HCT116 (cell line): ENCODE data around the gene ZNF800. TPM values are rescaled to one million over a fixed set of nuclear protein-coding genes. Genes with fewer than 3 reads are reported as not detected.

Source experiments
- ATAC-seq: fragments of 200-7000 bp; cut with Tn5 transposase; 2 replicates; pipeline ENCODE4 v1.9.1; 2020; ENCODE audit warnings: mild to moderate bottlenecking, moderate library complexity
- BruUV-seq: library from RNA; stranded (reverse); fragments of 400-500 nt; replicated peaks from 2 replicates; lab custom pipeline; 2021; lab: Mats Ljungman, UMichigan
- CTCF ChIA-PET: fragments of 300-600 bp; sonication (Branson Sonifier 250); formaldehyde crosslinking; loops from one replicate; lab custom pipeline; 2021; ENCODE audit warnings: antibody characterized with exemption; lab: Charles Lee
- POLR2A ChIA-PET: fragments of 300-600, 350-600 bp; sonication (Branson Sonifier 250); formaldehyde crosslinking; loops from one replicate; lab custom pipeline; 2021; ENCODE audit warnings: antibody characterized with exemption; lab: Charles Lee
- RAD21 ChIA-PET, 2 experiments: fragments of 300-600 bp; sonication (Branson Sonifier 250); formaldehyde crosslinking; loops; one replicate each; lab custom pipeline; 2023; ENCODE audit warnings: low total read pairs in 2 of 2; ENCODE audit not compliant: uncharacterized antibody in 2 of 2, unreplicated experiment in 2 of 2, low non-redundant PET in 1 of 2; lab: Charles Lee
- DNase-seq: peaks from one replicate; pipeline ENCODE4 v3.0.0-alpha.2; 2010; ENCODE audit warnings: low read depth, low spot score
- H2AFZ ChIP-seq: fragments of 200-600 bp; shearing (Covaris generic), sonication (generic); 2 replicates; pipeline ENCODE4 v1.6.1; 2017; ENCODE audit warnings: low read depth, mixed run types, mixed read lengths, antibody characterized with exemption, low read length; ENCODE audit not compliant: poor library complexity, severe bottlenecking
- H3K27ac ChIP-seq: 2 replicates; pipeline ENCODE4 v1.5.1; 2012; ENCODE audit warnings: low read depth, low read length
- H3K27me3 ChIP-seq: fragments of 200-600 bp; sonication (generic); 2 replicates; pipeline ENCODE4 v1.6.1; 2016; ENCODE audit warnings: mixed run types, low read length, mixed read lengths; ENCODE audit not compliant: insufficient read depth
- H3K36me3 ChIP-seq, 2 experiments: fragments of 200-500 bp in 1 of 2; fragments of 200-600 bp in 1 of 2; sonication (Bioruptor generic) in 1 of 2; sonication (generic) in 1 of 2; 2 replicates each; pipeline versions ENCODE4 v1.5.1 to v1.6.1; 2014 to 2016; ENCODE audit warnings: low read length in 2 of 2, inconsistent platforms in 1 of 2, mixed read lengths in 1 of 2, mixed run types in 1 of 2; ENCODE audit not compliant: insufficient read depth in 2 of 2, control insufficient read depth in 1 of 2
- H3K4me1 ChIP-seq, 2 experiments: fragments of 200-600 bp in 1 of 2; sonication (generic) in 1 of 2; 2 replicates each; pipeline versions ENCODE4 v1.5.1 to v1.6.1; 2012 to 2017; ENCODE audit warnings: low read length in 2 of 2, inconsistent platforms in 1 of 2, mild to moderate bottlenecking in 1 of 2, mixed read lengths in 1 of 2, mixed run types in 1 of 2, moderate library complexity in 1 of 2; ENCODE audit not compliant: insufficient read depth in 2 of 2, control insufficient read depth in 1 of 2
- H3K4me2 ChIP-seq: fragments of 200-600 bp; sonication (generic); 2 replicates; pipeline ENCODE4 v1.6.1; 2017; ENCODE audit warnings: mixed run types, low read length, mixed read lengths
- H3K4me3 ChIP-seq, 2 experiments: fragments of 200-600 bp in 1 of 2; sonication (generic) in 1 of 2; replicated peaks in 1 of 2; 2 replicates each; pipeline ENCODE4 v1.5.1; 2011 to 2016; ENCODE audit warnings: low read length in 2 of 2, control low read depth in 1 of 2, low read depth in 1 of 2, mild to moderate bottlenecking in 1 of 2, mixed read lengths in 1 of 2, mixed run types in 1 of 2
- H3K79me2 ChIP-seq: fragments of 200-600 bp; sonication (generic); 2 replicates; pipeline ENCODE4 v1.6.1; 2017; ENCODE audit warnings: mild to moderate bottlenecking, mixed run types, low read length, moderate library complexity, mixed read lengths; ENCODE audit not compliant: insufficient read depth
- H3K9ac ChIP-seq: fragments of 200-600 bp; sonication (generic); 2 replicates; pipeline ENCODE4 v1.6.1; 2016; ENCODE audit warnings: low read length, mixed read lengths
- H3K9me2 ChIP-seq: fragments of 200-600 bp; sonication (generic), shearing (Covaris generic); 2 replicates; pipeline ENCODE4 v1.6.1; 2017; ENCODE audit warnings: mixed run types, mild to moderate bottlenecking, moderate library complexity; ENCODE audit not compliant: insufficient read depth
- H3K9me3 ChIP-seq, 2 experiments: fragments of 200-500 bp in 1 of 2; fragments of 200-600 bp in 1 of 2; sonication (Bioruptor generic) in 1 of 2; sonication (generic) in 1 of 2; 2 replicates each; pipeline ENCODE4 v1.6.1; 2014 to 2017; ENCODE audit warnings: low read length in 2 of 2, mixed read lengths in 2 of 2, inconsistent platforms in 1 of 2, low read depth in 1 of 2, mild to moderate bottlenecking in 1 of 2, mixed run types in 1 of 2, moderate library complexity in 1 of 2; ENCODE audit not compliant: control insufficient read depth in 1 of 2, insufficient read depth in 1 of 2
- H4K20me1 ChIP-seq: fragments of 200-600 bp; sonication (generic), shearing (Covaris generic); 2 replicates; pipeline ENCODE4 v1.6.1; 2017; ENCODE audit warnings: mixed run types, mild to moderate bottlenecking, moderate library complexity; ENCODE audit not compliant: insufficient read depth
- CEBPB ChIP-seq: IDR thresholded peaks from 2 replicates; pipeline ENCODE4 v1.6.1; 2012; ENCODE audit warnings: low read depth
- ELF1 ChIP-seq: IDR thresholded peaks from 2 replicates; pipeline ENCODE4 v1.6.1; 2012; ENCODE audit warnings: low read depth, borderline replicate concordance
- EZH2 ChIP-seq: fragments of 200-600 bp; sonication (generic); IDR thresholded peaks from 2 replicates; pipeline ENCODE4 v1.6.1; 2017; ENCODE audit warnings: antibody characterized with exemption, mixed run types
- FOSL1 ChIP-seq: IDR thresholded peaks from 2 replicates; pipeline ENCODE4 v1.6.1; 2012; ENCODE audit warnings: low read depth
- POLR2A ChIP-seq: IDR thresholded peaks from 2 replicates; pipeline ENCODE4 v1.7.0; 2011; ENCODE audit warnings: borderline replicate concordance; ENCODE audit not compliant: insufficient read depth, insufficient read length; ENCODE audit errors: extremely low read depth
- POLR2AphosphoS5 ChIP-seq: IDR thresholded peaks from 2 replicates; pipeline ENCODE4 v1.6.1; 2011; ENCODE audit warnings: mild to moderate bottlenecking, low read depth, low read length, moderate library complexity
- RAD21 ChIP-seq: IDR thresholded peaks from 2 replicates; pipeline ENCODE4 v1.6.1; 2012; ENCODE audit warnings: low read depth, mild to moderate bottlenecking
- SP1 ChIP-seq: IDR thresholded peaks from 2 replicates; pipeline ENCODE4 v1.6.1; 2012; ENCODE audit warnings: low read depth
- SRF ChIP-seq: IDR thresholded peaks from 2 replicates; pipeline ENCODE4 v1.6.1; 2012; ENCODE audit warnings: low read depth
- ZFX ChIP-seq: fragments of 450-650 bp; IDR thresholded peaks from 2 replicates; pipeline ENCODE4 v1.6.1; 2017
- intact Hi-C: fragments of 100-400 bp; cut with micrococcal nuclease; formaldehyde crosslinking; loops from 2 replicates; pipeline ENCODE4 v1.10.0; 2022
- total RNA-seq: library from RNA; stranded (reverse); gene quantifications from one replicate; pipeline ENCODE4 v1.2.1, GENCODE V29; 2021; ENCODE audit not compliant: unreplicated experiment
- TF ChIP-seq, protein P1 (sequence below): IDR thresholded peaks from 2 replicates; pipeline ENCODE4 v1.6.1; 2012
- TF ChIP-seq, protein P2 (sequence below): IDR thresholded peaks from 2 replicates; pipeline ENCODE4 v1.6.1; 2011; ENCODE audit warnings: mild to moderate bottlenecking, low read length, moderate library complexity; ENCODE audit not compliant: insufficient replicate concordance; ENCODE audit errors: extremely low read depth

ZNF800 gene
- total RNA-seq, 1 experiment from 2014 or later = 30.9 TPM

DNA sequence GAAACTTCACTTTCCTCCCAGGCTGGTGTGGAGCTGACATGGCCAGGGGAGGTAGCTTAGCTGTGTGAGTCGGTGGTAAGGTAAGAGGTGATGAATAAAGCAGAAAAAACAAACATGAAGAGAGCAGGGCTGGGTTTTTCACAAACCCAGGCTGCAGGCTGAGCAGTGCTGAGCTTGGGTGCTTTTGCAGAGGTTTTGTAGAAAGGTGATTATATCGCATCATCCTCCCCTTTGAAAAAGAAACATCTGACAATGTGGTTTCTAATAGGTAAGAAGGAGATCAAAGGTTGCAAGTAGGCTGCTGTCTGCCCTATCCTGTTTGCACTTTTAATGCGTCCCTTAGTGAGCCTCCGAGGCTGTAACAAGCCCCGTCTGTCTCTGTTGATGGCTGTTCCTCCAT, 70.2 kb downstream of the ZNF800 start:
- no peaks in the 10 kb centered on the region for H3K4me1 ChIP-seq
- no peaks in the 10 kb centered on the region for H3K9me2 ChIP-seq
- no peak for TF ChIP-seq POLR2AphosphoS5
- TF ChIP-seq FOSL1 = no peak
- TF ChIP-seq ELF1 = no peak
- TF ChIP-seq SRF = no peak
- TF ChIP-seq SP1 = no peak
- no peak for TF ChIP-seq ZFX
- TF ChIP-seq, protein P1, sequence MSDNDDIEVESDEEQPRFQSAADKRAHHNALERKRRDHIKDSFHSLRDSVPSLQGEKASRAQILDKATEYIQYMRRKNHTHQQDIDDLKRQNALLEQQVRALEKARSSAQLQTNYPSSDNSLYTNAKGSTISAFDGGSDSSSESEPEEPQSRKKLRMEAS = no peak
- no peak for TF ChIP-seq POLR2A
- no peak for TF ChIP-seq EZH2
- TF ChIP-seq, protein P2, sequence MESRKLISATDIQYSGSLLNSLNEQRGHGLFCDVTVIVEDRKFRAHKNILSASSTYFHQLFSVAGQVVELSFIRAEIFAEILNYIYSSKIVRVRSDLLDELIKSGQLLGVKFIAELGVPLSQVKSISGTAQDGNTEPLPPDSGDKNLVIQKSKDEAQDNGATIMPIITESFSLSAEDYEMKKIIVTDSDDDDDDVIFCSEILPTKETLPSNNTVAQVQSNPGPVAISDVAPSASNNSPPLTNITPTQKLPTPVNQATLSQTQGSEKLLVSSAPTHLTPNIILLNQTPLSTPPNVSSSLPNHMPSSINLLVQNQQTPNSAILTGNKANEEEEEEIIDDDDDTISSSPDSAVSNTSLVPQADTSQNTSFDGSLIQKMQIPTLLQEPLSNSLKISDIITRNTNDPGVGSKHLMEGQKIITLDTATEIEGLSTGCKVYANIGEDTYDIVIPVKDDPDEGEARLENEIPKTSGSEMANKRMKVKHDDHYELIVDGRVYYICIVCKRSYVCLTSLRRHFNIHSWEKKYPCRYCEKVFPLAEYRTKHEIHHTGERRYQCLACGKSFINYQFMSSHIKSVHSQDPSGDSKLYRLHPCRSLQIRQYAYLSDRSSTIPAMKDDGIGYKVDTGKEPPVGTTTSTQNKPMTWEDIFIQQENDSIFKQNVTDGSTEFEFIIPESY = no peak
- TF ChIP-seq CEBPB = no peak
- TF ChIP-seq RAD21 = no peak
- CTCF ChIA-PET = no interaction called here
- DNase-seq (no peak), ATAC-seq (no peak)
- no peaks in the 10 kb centered on the region for H3K79me2 ChIP-seq
- H3K4me2 ChIP-seq = no peak overlapping the region
- H3K36me3 ChIP-seq = no peaks in the 10 kb centered on the region
- H3K27me3 ChIP-seq = peaks cover 81% of the 10 kb centered on the region
- no TSS peak for BruUV-seq
- H3K9ac ChIP-seq = no peak overlapping the region
- POLR2A ChIA-PET = no interaction called here
- no peak overlapping the region for H3K27ac ChIP-seq
- H3K4me3 ChIP-seq = no peak overlapping the region
- no peaks in the 10 kb centered on the region for H4K20me1 ChIP-seq
- no peaks in the 10 kb centered on the region for H3K9me3 ChIP-seq
- intact Hi-C loops = no loop called here
- RAD21 ChIA-PET = no interaction called here
- H2AFZ ChIP-seq = no peak overlapping the region
